ENCODE results near the gene ALG12. TPM values are rescaled to one million over a fixed set of nuclear protein-coding genes. Genes with fewer than 3 reads are reported as not detected.

The ALG12 gene
- total and polyA plus RNA-seq, 2 donors (not counting 1 experiment from before 2014, with no cell fraction given): 15.2 to 16.6 TPM

- Histone ChIP-seq H3K79me2 (ENCODE audit: control insufficient read depth, insufficient read depth, low read length) (no peaks in the 10 kb centered on the region), H3K9ac (ENCODE audit: low read length) (no peak overlapping the region), H3K27me3 (replicated peaks in 1 of 4; ENCODE audit: control extremely low read depth in 1 of 4, control insufficient read depth in 3 of 4, insufficient read depth in 4 of 4, low read length in 3 of 4) (no peaks in the 10 kb centered on the region), H3K4me1 (ENCODE audit: control insufficient read depth in 2 of 2, insufficient read depth in 2 of 2, low read length in 2 of 2) (peaks cover 19 to 28% of the 10 kb centered on the region in 2 donors), H2AFZ (ENCODE audit: insufficient read depth, low read depth, low read length, poor library complexity, severe bottlenecking) (no peak overlapping the region), H3K9me3 (ENCODE audit: control extremely low read depth in 1 of 3, control insufficient read depth in 2 of 3, insufficient read depth in 1 of 3, low read length in 2 of 3) (peaks cover 0 to 29% (median 3%) of the 10 kb centered on the region in 3 donors), H3K4me3 (ENCODE audit: control extremely low read depth in 1 of 5, extremely low read depth in 1 of 5, insufficient read depth in 1 of 5, low read depth in 2 of 5, low read length in 4 of 5) (no peak overlapping the region), H3K36me3 (replicated peaks in 1 of 2; ENCODE audit: control extremely low read depth in 1 of 2, control insufficient read depth in 1 of 2, extremely low read depth in 1 of 2, insufficient read depth in 2 of 2, low read length in 1 of 2) (no peaks in the 10 kb centered on the region), H3K4me2 (replicated peaks; ENCODE audit: low read depth, low read length, poor library complexity, severe bottlenecking) (no peak overlapping the region), H4K20me1 (ENCODE audit: control insufficient read depth, insufficient read depth, low read length, poor library complexity, severe bottlenecking) (no peaks in the 10 kb centered on the region), H3K27ac (ENCODE audit: low read length in 2 of 2) (no peak overlapping the region)
- ChIA-PET POLR2A (interaction anchor here (1.3 kb wide), 1 partner anchor 18 kb away, joined by 3 read pairs; no protein-coding TSS in a partner anchor), CTCF (no interaction called here)
- intact Hi-C loops (cut with micrococcal nuclease): no loop called here
- H3K4me1 Mint-ChIP-seq: peaks cover 16% of the 10 kb centered on the region
- H3K4me3 Mint-ChIP-seq: no peak overlapping the region
- H3K9me3 Mint-ChIP-seq (ENCODE audit: insufficient read depth): no peaks in the 10 kb centered on the region
- no peak for DNase-seq
- no peak for TF ChIP-seq EZH2 (IDR thresholded peaks at IDR 0.05; ENCODE audit: borderline replicate concordance, insufficient read depth, low read depth, low read length, poor library complexity, severe bottlenecking)
- TF ChIP-seq, protein P1, sequence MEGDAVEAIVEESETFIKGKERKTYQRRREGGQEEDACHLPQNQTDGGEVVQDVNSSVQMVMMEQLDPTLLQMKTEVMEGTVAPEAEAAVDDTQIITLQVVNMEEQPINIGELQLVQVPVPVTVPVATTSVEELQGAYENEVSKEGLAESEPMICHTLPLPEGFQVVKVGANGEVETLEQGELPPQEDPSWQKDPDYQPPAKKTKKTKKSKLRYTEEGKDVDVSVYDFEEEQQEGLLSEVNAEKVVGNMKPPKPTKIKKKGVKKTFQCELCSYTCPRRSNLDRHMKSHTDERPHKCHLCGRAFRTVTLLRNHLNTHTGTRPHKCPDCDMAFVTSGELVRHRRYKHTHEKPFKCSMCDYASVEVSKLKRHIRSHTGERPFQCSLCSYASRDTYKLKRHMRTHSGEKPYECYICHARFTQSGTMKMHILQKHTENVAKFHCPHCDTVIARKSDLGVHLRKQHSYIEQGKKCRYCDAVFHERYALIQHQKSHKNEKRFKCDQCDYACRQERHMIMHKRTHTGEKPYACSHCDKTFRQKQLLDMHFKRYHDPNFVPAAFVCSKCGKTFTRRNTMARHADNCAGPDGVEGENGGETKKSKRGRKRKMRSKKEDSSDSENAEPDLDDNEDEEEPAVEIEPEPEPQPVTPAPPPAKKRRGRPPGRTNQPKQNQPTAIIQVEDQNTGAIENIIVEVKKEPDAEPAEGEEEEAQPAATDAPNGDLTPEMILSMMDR (IDR thresholded peaks at IDR 0.05): no peak
- 93% methylated on average over 16 of the region's 17 CpGs for WGBS (ENCODE audit: insufficient coverage)
- no peaks in the 10 kb centered on the region for H3K27me3 Mint-ChIP-seq
- ATAC-seq (ENCODE audit: low read depth): no peak
- peak overlapping the region; percentile 20 for H3K27ac Mint-ChIP-seq
Measured at GRCh38 chr22:49941507-49942316, 23.5 kb upstream of the ALG12 start.

- ATAC-seq (ENCODE audit: low read depth) (no peak), DNase-seq (no peak)
- Histone ChIP-seq H3K9ac (ENCODE audit: low read length) (no peak overlapping the region), H3K4me2 (replicated peaks; ENCODE audit: low read depth, low read length, poor library complexity, severe bottlenecking) (no peak overlapping the region), H3K36me3 (replicated peaks in 1 of 2; ENCODE audit: control extremely low read depth in 1 of 2, control insufficient read depth in 1 of 2, extremely low read depth in 1 of 2, insufficient read depth in 2 of 2, low read length in 1 of 2) (no peaks in the 10 kb centered on the region), H3K4me3 (ENCODE audit: control extremely low read depth in 1 of 5, extremely low read depth in 1 of 5, insufficient read depth in 1 of 5, low read depth in 2 of 5, low read length in 4 of 5) (no peak overlapping the region), H3K27me3 (replicated peaks in 1 of 4; ENCODE audit: control extremely low read depth in 1 of 4, control insufficient read depth in 3 of 4, insufficient read depth in 4 of 4, low read length in 3 of 4) (no peaks in the 10 kb centered on the region), H3K79me2 (ENCODE audit: control insufficient read depth, insufficient read depth, low read length) (peaks cover 13% of the 10 kb centered on the region), H3K9me3 (ENCODE audit: control extremely low read depth in 1 of 3, control insufficient read depth in 2 of 3, insufficient read depth in 1 of 3, low read length in 2 of 3) (peaks cover 0 to 11% (median 0%) of the 10 kb centered on the region in 3 donors), H4K20me1 (ENCODE audit: control insufficient read depth, insufficient read depth, low read length, poor library complexity, severe bottlenecking) (no peaks in the 10 kb centered on the region), H2AFZ (ENCODE audit: insufficient read depth, low read depth, low read length, poor library complexity, severe bottlenecking) (no peak overlapping the region), H3K4me1 (ENCODE audit: control insufficient read depth in 2 of 2, insufficient read depth in 2 of 2, low read length in 2 of 2) (peaks cover 20 to 30% of the 10 kb centered on the region in 2 donors), H3K27ac (ENCODE audit: low read length in 2 of 2) (no peak overlapping the region)
- CTCF ChIA-PET: interaction anchor here (1.9 kb wide), 1 partner anchor 8 kb away, joined by 6 read pairs; no protein-coding TSS in a partner anchor
- Mint-ChIP-seq H3K4me3 (no peak overlapping the region), H3K27ac (peak overlapping the region; percentile 26), H3K27me3 (no peaks in the 10 kb centered on the region), H3K9me3 (ENCODE audit: insufficient read depth) (no peaks in the 10 kb centered on the region), H3K4me1 (peaks cover 13% of the 10 kb centered on the region)
- 87% methylated on average over 18 of the region's 19 CpGs for WGBS (ENCODE audit: insufficient coverage)
- TF ChIP-seq EZH2 (IDR thresholded peaks at IDR 0.05; ENCODE audit: borderline replicate concordance, insufficient read depth, low read depth, low read length, poor library complexity, severe bottlenecking): no peak
- TF ChIP-seq, protein P1 (IDR thresholded peaks at IDR 0.05): no peak
- intact Hi-C loops (cut with micrococcal nuclease): loop anchor here (10.0 kb wide), 1 partner anchor 536 kb away; the partner anchor contains the start of gene SBF1
- POLR2A ChIA-PET: interaction anchor here (0.8 kb wide), 1 partner anchor 24 kb away, joined by 3 read pairs; no protein-coding TSS in a partner anchor
Measured at GRCh38 chr22:49938565-49939136, 20.4 kb upstream of the ALG12 start.

Data from B cell (primary cell).